A673 (cell line): Measurements from ENCODE around the gene ING5.

Experiments used
- EZH2 ChIP-seq: fragments of 200-600 bp; sonication (generic); IDR thresholded peaks from 2 replicates; pipeline ENCODE4 v1.6.1; 2017; ENCODE audit warnings: borderline replicate concordance, low read depth, mild to moderate bottlenecking, mixed read lengths, antibody characterized with exemption, low read length; ENCODE audit not compliant: poor library complexity, severe bottlenecking
- TF ChIP-seq, protein P1 (sequence below): fragments of 300-800, 200-600 bp; sonication (generic); conservative IDR thresholded peaks from 2 replicates; pipeline ENCODE4 v1.5.1; 2017; ENCODE audit warnings: low read depth, mild to moderate bottlenecking, antibody characterized with exemption, low read length, moderate library complexity, mixed read lengths

DNA sequence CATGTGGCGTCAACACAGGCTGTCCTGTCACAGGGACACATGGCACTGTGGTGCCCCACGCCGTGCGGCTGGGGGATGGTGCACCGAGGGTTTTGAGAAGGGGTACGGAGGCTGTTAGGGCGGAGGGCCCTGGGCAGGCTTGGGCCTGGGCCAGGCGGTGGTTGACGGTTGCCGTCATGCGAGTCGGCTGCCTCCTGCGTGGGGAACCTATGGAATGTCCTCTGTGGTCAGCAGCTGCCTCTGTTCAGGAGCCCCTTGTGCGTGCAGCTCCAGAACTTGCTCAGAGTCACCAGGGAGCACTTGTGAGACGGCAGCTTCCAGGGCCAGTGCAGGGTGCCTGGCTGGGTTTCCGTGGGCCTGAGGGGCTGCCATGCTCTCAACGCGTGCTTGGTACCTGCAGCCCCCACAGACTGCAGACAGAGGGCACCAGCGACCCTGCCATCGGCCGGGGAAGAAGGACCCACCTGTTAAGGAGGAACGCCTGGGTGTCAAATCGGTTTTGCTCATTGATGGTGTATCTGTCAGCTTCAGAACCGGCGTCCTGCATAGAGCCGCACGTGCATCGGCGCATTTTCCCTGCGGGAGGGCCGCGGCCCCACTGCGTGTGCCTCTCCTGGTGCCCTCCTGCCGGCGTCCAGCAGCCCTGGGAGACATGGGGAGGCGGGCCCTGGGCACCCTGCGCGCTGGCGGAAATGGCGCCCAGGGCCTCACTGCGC lies 22.6 kb downstream of the ING5 start:
- TF ChIP-seq, protein P1, sequence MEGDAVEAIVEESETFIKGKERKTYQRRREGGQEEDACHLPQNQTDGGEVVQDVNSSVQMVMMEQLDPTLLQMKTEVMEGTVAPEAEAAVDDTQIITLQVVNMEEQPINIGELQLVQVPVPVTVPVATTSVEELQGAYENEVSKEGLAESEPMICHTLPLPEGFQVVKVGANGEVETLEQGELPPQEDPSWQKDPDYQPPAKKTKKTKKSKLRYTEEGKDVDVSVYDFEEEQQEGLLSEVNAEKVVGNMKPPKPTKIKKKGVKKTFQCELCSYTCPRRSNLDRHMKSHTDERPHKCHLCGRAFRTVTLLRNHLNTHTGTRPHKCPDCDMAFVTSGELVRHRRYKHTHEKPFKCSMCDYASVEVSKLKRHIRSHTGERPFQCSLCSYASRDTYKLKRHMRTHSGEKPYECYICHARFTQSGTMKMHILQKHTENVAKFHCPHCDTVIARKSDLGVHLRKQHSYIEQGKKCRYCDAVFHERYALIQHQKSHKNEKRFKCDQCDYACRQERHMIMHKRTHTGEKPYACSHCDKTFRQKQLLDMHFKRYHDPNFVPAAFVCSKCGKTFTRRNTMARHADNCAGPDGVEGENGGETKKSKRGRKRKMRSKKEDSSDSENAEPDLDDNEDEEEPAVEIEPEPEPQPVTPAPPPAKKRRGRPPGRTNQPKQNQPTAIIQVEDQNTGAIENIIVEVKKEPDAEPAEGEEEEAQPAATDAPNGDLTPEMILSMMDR, result peak; percentile 45
- TF ChIP-seq EZH2, result no peak
